HG02970 (cell line): ENCODE measurements around the gene TEX14.

ENCODE experiments used
- ATAC-seq: cut with Tn5 transposase; IDR thresholded peaks from one replicate; pipeline ENCODE4 v1.9.1; 2021; ENCODE audit warnings: mild to moderate bottlenecking, moderate library complexity, moderate number of reproducible peaks; ENCODE audit not compliant: unreplicated experiment, low FRiP score

Gene TEX14

GRCh38 chr17:58691701-58692238 lies at the start of gene TEX14:
TEX14 (minus strand) TSS chr17:58692045; CDS start chr17:58652001, 40,044 bp downstream.
- no peak for ATAC-seq

- no peak for ATAC-seq
Measured at GRCh38 chr17:58741121-58741625, 49.3 kb upstream of the TEX14 start.

- ATAC-seq = no peak
Measured at GRCh38 chr17:58734811-58735210, 43.0 kb upstream of the TEX14 start.

GRCh38 chr17:58734040-58734439 lies 42.2 kb upstream of the TEX14 start:
- no peak for ATAC-seq

GRCh38 chr17:58730937-58731336 lies 39.1 kb upstream of the TEX14 start:
- no peak for ATAC-seq

- ATAC-seq = no peak
Measured at GRCh38 chr17:58728798-58729197, 37.0 kb upstream of the TEX14 start.

GRCh38 chr17:58722696-58723095 lies 30.9 kb upstream of the TEX14 start:
- no peak for ATAC-seq

- no peak for ATAC-seq
Measured at GRCh38 chr17:58722274-58722673, 30.4 kb upstream of the TEX14 start.

GRCh38 chr17:58710948-58711552 lies 19.2 kb upstream of the TEX14 start:
- ATAC-seq = no peak

- no peak for ATAC-seq
Measured at GRCh38 chr17:58706351-58707140, 14.7 kb upstream of the TEX14 start.

- no peak for ATAC-seq
Measured at GRCh38 chr17:58703916-58704286, 12.1 kb upstream of the TEX14 start.

GRCh38 chr17:58703137-58703915 lies 11.5 kb upstream of the TEX14 start:
- ATAC-seq = no peak

- ATAC-seq = no peak
Measured at GRCh38 chr17:58702708-58703107, 10.9 kb upstream of the TEX14 start.

GRCh38 chr17:58702045-58702476 lies 10.2 kb upstream of the TEX14 start:
- no peak for ATAC-seq

GRCh38 chr17:58699771-58700170 lies 7.9 kb upstream of the TEX14 start:
- no peak for ATAC-seq

GRCh38 chr17:58694826-58695225 lies 3.0 kb upstream of the TEX14 start:
- no peak for ATAC-seq

GRCh38 chr17:58694302-58694701 lies 2.5 kb upstream of the TEX14 start:
- ATAC-seq = no peak

GRCh38 chr17:58693751-58694150 lies 1.9 kb upstream of the TEX14 start:
- no peak for ATAC-seq

- no peak for ATAC-seq
Measured at GRCh38 chr17:58693208-58693607, 1.4 kb upstream of the TEX14 start.

GRCh38 chr17:58692239-58693055 lies 602 bp upstream of the TEX14 start, which contains the start of gene RAD51C:
RAD51C (plus strand) TSS chr17:58692602; CDS start chr17:58692644, 42 bp downstream.
- peak; percentile 75 for ATAC-seq
